Fibroblast of the aortic adventitia (primary cell): ENCODE measurements around the gene STAT6. TPM values are rescaled to one million over a fixed set of nuclear protein-coding genes. Genes with fewer than 3 reads are reported as not detected.

Source experiments
- DNase-seq: peaks from one replicate; pipeline ENCODE4 v3.0.0-alpha.2; 2010; ENCODE audit warnings: low read depth
- H3K4me3 ChIP-seq: 2 replicates; pipeline ENCODE4 v1.5.1; 2011; ENCODE audit warnings: low read depth, mild to moderate bottlenecking, control low read depth, low read length, moderate library complexity
- total RNA-seq: library from RNA; depleted of rRNA; stranded (reverse); fragments of >200 nt; gene quantifications from 2 replicates; pipeline ENCODE4 v1.2.3, GENCODE V29; 2012; ENCODE audit warnings: low replicate concordance
- TF ChIP-seq, protein P1 (sequence below): IDR thresholded peaks from 2 replicates; pipeline ENCODE4 v1.5.1; 2011; ENCODE audit warnings: mild to moderate bottlenecking, low read length, control low read depth, inconsistent platforms; ENCODE audit not compliant: insufficient read depth

The STAT6 gene
- total RNA-seq, 1 donor: 102 TPM

DNA sequence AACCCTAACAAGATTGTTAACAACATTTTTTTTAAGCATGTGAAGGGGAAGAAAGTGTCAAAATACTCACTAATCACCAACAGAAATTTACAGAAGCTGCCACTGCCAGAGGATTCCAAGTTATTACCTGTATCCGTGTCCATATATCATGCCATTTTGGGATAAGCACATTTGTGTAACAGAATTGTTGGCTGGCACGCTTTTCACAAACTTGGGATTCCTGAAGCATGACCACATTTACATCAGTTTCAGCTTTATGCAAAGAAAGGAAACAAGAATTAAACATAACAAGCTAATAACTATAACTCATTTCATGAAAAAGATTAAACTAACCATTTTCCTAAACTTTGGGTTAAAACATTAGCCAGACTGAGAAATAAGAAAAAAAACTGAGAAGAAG is 38.5 kb downstream of the STAT6 start:
- H3K4me3 ChIP-seq: no peak overlapping the region
- TF ChIP-seq, protein P1, sequence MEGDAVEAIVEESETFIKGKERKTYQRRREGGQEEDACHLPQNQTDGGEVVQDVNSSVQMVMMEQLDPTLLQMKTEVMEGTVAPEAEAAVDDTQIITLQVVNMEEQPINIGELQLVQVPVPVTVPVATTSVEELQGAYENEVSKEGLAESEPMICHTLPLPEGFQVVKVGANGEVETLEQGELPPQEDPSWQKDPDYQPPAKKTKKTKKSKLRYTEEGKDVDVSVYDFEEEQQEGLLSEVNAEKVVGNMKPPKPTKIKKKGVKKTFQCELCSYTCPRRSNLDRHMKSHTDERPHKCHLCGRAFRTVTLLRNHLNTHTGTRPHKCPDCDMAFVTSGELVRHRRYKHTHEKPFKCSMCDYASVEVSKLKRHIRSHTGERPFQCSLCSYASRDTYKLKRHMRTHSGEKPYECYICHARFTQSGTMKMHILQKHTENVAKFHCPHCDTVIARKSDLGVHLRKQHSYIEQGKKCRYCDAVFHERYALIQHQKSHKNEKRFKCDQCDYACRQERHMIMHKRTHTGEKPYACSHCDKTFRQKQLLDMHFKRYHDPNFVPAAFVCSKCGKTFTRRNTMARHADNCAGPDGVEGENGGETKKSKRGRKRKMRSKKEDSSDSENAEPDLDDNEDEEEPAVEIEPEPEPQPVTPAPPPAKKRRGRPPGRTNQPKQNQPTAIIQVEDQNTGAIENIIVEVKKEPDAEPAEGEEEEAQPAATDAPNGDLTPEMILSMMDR: no peak
- DNase-seq: peak; percentile 70

DNA sequence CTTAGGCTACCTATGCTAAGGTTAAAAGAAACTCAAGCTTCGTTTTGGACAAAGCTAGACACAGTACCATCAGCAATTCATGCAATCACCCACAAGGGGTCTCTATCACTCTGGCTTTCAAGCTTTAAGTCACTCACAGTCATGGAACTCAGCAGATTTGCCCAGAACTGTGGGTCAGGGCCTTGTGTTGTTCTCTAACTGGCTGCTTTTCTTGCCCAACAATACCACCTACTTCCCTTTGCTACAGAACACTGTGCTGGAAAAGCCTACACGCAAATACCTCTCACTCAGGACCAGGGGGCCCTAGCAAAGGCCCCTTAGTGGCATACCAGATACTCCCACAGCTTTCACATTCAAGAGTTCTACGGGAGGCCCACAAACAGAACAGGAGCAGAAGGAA is 41.6 kb downstream of the STAT6 start:
- peak; percentile 95 for DNase-seq
- H3K4me3 ChIP-seq: no peak overlapping the region
- TF ChIP-seq, protein P1: peak; percentile 95

DNA sequence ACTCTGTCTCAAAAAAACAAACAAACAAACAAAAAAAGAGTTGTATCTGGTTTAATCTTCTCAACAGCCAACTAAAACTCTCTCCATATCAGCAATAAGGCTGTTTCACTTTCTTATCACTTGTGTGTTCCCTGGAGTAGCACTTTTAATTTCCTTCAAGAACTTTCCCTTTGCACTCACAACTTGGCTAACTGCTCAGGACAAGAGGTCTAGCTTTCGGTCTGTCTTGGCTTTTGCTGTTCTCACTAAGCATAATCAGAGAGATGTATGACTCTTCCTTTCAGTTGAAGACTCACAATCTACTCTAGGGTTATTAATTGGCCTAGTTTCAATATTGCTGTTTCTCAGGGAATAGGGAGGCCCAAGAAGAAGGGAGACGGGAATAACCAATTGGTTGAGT is 44.9 kb downstream of the STAT6 start:
- no peak for DNase-seq
- no peak overlapping the region for H3K4me3 ChIP-seq
- TF ChIP-seq, protein P1: no peak

DNA sequence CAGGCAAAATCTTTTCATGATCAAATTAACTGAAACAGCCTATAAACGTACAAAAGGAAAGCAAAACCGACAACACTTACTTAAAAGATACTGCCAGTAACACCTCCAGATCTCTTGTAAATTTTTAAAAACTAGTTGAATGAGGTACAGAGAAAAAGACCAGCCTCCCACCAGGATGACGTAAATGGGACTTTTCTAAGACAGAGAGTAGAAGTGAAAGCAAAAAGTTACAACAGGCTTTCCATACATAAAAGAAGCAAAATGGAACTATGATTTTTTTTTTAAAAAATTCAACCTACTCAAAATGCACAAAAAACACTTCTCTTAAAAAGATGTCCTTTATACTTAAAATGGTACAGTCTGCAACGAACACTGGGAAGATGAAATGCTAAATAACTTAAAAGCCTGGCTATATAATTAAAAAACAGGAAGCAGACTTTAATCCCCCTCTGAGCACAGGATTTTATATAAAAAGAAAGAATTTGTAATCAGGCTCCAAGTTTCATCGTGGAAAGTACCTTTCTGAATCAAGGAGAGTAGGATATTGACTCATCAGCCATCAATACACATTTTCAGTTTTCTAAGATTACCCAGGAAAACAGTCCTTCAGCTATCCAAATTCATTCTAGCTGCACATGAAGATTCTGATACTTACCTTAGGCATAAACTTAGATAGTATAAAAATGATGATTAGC is 47.0 kb downstream of the STAT6 start:
- no peak for DNase-seq
- H3K4me3 ChIP-seq: no peak overlapping the region
- TF ChIP-seq, protein P1: no peak

DNA sequence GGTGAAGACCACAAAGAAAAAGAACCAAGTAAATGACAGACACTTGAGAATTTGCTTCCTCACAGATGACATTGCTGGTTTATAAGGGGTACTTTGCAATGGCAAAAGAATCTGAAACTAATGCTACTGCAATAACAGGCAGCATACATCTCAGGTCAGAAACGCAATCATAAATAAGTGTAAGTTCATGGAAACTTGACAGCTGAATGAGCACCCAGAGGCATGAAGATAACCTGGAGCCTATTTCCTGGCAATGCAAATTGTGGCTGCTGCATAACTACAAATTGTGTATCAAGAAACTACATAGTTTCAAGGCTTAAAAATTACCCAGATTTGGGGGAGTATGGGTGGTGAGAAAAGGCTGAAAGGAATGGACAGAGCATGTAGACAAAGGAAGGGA is 52.7 kb downstream of the STAT6 start:
- TF ChIP-seq, protein P1: no peak
- no peak for DNase-seq
- H3K4me3 ChIP-seq: no peak overlapping the region

DNA sequence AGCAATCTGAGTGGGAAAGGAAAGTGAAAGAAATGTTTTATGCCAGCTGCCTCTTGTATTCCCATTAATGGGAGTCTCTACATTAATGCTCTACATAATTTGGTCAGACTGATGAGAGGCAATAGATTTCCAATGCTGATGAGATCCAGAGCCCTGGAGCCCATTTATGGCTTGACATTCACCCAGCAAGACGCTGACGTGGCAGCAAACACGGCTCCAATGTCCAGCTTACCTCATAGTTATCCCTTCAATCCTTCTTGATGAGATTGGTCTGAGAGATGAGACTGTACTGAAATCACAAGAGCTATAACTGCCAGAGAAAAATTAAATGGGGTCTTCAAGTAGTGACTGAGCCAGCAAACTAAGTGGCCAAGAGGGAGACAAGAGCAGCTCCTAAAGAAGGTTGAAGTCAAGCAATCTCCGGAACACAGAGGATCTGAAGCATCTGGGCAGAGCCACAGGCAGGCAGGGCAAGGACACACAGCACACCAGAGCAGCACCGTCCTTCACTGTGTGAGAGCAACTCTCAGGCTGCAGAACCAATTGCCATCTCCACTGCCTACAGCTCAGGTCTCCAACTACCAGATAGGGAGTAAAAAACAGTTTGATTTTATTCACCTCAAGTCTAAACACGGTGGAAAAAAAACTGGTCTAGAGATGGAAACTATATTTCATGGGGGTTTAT is 54.0 kb downstream of the STAT6 start:
- no peak for DNase-seq
- no peak overlapping the region for H3K4me3 ChIP-seq
- TF ChIP-seq, protein P1: no peak
